Adipocyte (in vitro differentiated cells): Measurements from ENCODE around the gene AVPR2.

Experiments
- DNase-seq: peaks from one replicate; pipeline ENCODE4 v3.0.0-alpha.2; 2015; ENCODE audit warnings: low read depth
- H3K27me3 ChIP-seq: replicated peaks from 2 replicates; pipeline ENCODE4 v1.7.0; 2013; ENCODE audit warnings: mild to moderate bottlenecking, low read length, moderate library complexity; ENCODE audit not compliant: control insufficient read depth, insufficient read depth
- H3K36me3 ChIP-seq: 2 replicates; pipeline ENCODE4 v1.7.0; 2013; ENCODE audit warnings: low read length, mild to moderate bottlenecking, moderate library complexity; ENCODE audit not compliant: control insufficient read depth, insufficient read depth, severe bottlenecking
- H3K4me1 ChIP-seq: 2 replicates; pipeline ENCODE4 v1.7.0; 2013; ENCODE audit warnings: mild to moderate bottlenecking, low read length, moderate library complexity; ENCODE audit not compliant: control insufficient read depth, insufficient read depth
- H3K4me3 ChIP-seq: 2 replicates; pipeline ENCODE4 v1.7.0; 2013; ENCODE audit warnings: mild to moderate bottlenecking, low read length, moderate library complexity
- H3K9ac ChIP-seq: 2 replicates; pipeline ENCODE4 v1.7.0; 2013; ENCODE audit warnings: mild to moderate bottlenecking, low read length, moderate library complexity
- H3K9me3 ChIP-seq: 2 replicates; pipeline ENCODE4 v1.7.0; 2013; ENCODE audit warnings: mild to moderate bottlenecking, low read length, moderate library complexity; ENCODE audit not compliant: control insufficient read depth

AVPR2 gene

DNA sequence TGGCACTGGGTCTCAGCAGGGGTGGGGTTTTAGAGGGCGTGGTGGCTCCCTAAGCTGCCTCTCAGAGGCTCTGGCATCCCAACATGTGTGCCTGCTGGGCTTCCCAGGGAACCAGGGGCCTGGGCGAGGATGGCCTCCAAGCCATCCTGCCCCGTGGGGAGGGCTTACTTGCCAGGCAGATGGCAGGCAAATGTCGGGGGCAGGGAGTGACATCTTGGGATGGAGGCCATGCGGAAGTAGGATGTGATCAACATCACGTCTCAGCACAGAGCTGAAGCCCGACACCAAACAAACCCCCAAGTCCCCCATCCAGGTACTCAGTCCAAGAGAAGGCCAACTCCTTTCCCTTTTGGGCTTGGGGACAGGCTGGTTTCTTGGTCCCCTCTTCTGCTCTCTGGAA lies 23.2 kb upstream of the AVPR2 start:
- no peak overlapping the region for H3K9ac ChIP-seq
- no peaks in the 10 kb centered on the region for H3K4me1 ChIP-seq
- H3K27me3 ChIP-seq: peaks cover 77% of the 10 kb centered on the region
- H3K9me3 ChIP-seq: no peaks in the 10 kb centered on the region
- no peaks in the 10 kb centered on the region for H3K36me3 ChIP-seq
- DNase-seq: no peak
- H3K4me3 ChIP-seq: no peak overlapping the region

DNA sequence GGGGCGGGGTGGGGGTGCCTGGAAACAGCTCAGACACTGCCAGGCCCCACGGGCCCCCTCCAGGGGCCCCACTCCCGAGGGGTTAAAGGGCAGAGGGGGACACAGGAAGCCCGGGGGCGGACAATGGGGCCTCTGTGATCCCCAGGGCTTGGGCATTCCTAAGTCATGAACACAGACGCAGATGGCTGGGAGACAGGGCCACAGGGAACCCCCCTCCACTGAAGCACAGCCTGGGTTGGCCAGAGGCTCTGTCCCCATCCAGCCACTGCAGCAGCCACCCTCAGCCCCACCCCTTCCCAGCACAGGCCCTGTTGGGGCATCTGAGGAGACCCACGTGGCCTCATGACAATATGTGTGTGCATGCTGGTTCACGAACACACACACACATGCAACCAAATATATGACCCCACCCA lies 22.4 kb upstream of the AVPR2 start:
- peaks cover 82% of the 10 kb centered on the region for H3K27me3 ChIP-seq
- no peaks in the 10 kb centered on the region for H3K4me1 ChIP-seq
- no peak for DNase-seq
- no peaks in the 10 kb centered on the region for H3K9me3 ChIP-seq
- no peak overlapping the region for H3K4me3 ChIP-seq
- H3K9ac ChIP-seq: no peak overlapping the region
- no peaks in the 10 kb centered on the region for H3K36me3 ChIP-seq

DNA sequence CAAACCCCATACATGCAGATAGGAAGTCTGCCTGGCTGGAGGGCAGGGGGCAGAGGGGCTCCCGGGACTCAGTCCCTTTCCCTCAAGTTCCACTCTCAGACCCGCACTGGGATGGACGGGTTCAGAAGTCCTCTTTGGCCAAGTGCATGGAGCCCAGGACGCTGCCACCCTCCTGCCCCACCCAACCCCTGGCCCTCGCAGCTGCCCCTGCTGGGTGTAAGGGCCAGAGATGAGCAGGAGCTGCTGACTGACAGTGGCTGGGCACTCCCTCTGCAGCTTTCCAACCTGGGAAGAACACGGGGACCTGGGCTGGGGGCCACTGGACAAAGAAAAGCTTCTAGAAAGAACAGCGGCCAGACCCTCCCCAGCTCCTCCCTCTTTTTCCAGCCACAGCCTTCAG lies 21.9 kb upstream of the AVPR2 start:
- H3K27me3 ChIP-seq: peaks cover 84% of the 10 kb centered on the region
- H3K9ac ChIP-seq: no peak overlapping the region
- no peaks in the 10 kb centered on the region for H3K4me1 ChIP-seq
- no peaks in the 10 kb centered on the region for H3K9me3 ChIP-seq
- H3K36me3 ChIP-seq: no peaks in the 10 kb centered on the region
- DNase-seq: no peak
- H3K4me3 ChIP-seq: no peak overlapping the region

DNA sequence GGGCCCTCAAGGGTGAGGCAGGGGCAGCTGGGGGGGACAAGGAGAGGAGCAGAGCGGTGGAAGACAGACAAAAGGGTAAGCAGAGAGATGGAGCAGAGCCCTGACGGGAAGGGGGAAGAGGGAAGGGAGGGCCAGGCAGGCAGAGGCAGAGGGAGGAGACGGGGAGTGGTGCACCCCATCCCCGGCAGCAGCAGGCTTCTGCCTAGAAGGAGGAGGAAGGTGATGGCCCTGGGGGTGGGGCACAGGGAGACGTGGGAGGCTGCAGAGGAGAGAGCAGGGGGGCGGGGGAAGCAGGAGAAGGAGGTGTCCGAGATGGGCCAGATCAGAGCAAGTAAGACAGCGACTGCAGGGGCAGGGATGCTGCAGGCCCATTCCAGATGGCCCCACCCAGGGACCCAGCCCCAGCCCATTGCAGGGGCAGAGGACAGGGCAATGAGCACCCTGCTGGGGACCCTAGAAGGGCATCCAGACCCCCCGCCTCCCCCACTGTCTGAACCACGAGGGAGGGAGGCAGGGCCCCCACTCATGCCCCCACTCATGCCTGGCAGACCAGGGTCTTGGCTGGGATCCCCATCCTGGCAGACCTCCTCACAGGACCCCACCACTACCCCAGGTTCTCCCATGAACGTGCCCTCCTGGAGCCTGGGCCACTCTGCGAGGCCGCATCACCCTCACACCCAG lies 21.2 kb upstream of the AVPR2 start:
- H3K4me1 ChIP-seq: no peaks in the 10 kb centered on the region
- H3K36me3 ChIP-seq: no peaks in the 10 kb centered on the region
- no peak overlapping the region for H3K4me3 ChIP-seq

DNA sequence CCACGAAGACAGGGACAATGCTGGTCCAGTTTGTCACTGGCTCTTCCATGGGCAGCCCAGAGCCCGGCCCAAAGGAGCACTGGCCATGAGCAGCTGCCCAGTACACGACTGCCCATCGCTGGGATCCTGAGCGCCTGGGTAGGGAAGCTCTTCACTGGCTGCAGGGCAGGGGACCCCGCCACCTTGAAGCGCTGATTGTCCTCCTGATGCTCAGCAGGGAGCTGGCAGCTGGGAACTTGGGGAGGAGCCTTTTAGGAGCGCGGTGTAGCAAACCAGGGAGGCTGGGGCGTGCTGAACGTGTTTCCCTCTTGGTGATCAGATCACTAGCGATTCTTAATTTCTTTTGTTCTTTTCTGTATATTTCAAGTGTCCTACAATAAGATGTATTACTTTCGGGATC lies 20.3 kb upstream of the AVPR2 start:
- DNase-seq: no peak

More for the DNA sequence above, 21.2 kb upstream of the AVPR2 start:
- Histone ChIP-seq H3K9me3 (no peaks in the 10 kb centered on the region), H3K9ac (no peak overlapping the region), H3K27me3 (peaks cover 84% of the 10 kb centered on the region)
- no peak for DNase-seq

DNA sequence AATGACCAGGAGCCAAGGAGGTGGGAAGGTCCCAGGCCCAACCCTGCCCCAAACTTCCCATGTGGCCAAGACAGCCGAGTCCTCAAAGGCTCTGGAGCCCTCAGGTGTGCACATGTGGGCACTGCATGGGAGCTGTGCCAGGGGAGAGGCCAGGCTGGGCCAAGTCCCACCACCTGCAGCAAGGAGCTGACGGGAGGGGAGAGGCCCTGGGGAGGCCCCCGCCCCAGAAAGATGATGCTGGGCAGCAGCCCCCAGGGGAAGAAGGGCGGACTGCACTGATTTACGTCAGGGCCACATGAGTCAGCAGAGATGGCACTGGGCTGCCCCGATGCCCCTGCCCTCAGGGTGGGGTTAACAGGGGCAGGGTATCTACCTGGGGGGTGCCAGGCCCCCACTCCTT lies 19.9 kb upstream of the AVPR2 start:
- Histone ChIP-seq H3K36me3 (no peaks in the 10 kb centered on the region), H3K9me3 (peaks cover 4% of the 10 kb centered on the region), H3K4me3 (no peak overlapping the region), H3K27me3 (peaks cover 86% of the 10 kb centered on the region), H3K4me1 (no peaks in the 10 kb centered on the region), H3K9ac (no peak overlapping the region)
- no peak for DNase-seq

More for the DNA sequence above, 20.3 kb upstream of the AVPR2 start:
- no peak overlapping the region for H3K4me3 ChIP-seq
- no peaks in the 10 kb centered on the region for H3K36me3 ChIP-seq
- H3K9me3 ChIP-seq: peaks cover 2% of the 10 kb centered on the region
- H3K9ac ChIP-seq: no peak overlapping the region
- H3K4me1 ChIP-seq: no peaks in the 10 kb centered on the region
- H3K27me3 ChIP-seq: peaks cover 84% of the 10 kb centered on the region

DNA sequence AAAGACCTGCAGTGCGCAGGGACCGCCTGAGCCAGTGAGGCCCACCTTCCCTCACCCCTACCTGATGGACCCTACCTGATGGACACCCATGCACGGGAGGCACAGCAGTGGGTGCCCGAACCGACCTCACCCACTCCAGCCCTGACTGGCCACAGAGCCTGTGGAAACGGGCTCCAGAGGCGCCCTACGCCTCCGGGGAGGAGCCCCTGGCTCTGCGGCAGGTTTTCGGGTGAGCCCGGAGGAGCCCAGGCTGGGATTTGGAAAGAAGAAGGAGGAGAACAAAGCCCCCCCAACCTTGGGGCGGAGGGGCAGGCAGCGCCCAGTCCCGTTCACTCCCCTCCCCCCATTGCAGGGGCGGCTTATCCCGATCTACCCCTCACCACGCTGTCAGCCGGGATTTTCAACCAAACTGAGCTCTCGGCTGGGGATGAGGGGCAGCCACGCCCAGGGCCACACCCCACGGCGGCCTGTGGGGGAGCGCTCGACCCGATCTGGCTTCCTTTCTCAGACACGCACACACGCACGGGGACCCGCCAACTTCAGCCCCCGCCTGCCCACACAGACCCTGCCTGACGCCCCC lies 19.2 kb upstream of the AVPR2 start:
- Histone ChIP-seq H3K9ac (no peak overlapping the region), H3K9me3 (peaks cover 4% of the 10 kb centered on the region), H3K4me1 (no peaks in the 10 kb centered on the region), H3K4me3 (no peak overlapping the region), H3K27me3 (peaks cover 79% of the 10 kb centered on the region), H3K36me3 (no peaks in the 10 kb centered on the region)
- DNase-seq: no peak

DNA sequence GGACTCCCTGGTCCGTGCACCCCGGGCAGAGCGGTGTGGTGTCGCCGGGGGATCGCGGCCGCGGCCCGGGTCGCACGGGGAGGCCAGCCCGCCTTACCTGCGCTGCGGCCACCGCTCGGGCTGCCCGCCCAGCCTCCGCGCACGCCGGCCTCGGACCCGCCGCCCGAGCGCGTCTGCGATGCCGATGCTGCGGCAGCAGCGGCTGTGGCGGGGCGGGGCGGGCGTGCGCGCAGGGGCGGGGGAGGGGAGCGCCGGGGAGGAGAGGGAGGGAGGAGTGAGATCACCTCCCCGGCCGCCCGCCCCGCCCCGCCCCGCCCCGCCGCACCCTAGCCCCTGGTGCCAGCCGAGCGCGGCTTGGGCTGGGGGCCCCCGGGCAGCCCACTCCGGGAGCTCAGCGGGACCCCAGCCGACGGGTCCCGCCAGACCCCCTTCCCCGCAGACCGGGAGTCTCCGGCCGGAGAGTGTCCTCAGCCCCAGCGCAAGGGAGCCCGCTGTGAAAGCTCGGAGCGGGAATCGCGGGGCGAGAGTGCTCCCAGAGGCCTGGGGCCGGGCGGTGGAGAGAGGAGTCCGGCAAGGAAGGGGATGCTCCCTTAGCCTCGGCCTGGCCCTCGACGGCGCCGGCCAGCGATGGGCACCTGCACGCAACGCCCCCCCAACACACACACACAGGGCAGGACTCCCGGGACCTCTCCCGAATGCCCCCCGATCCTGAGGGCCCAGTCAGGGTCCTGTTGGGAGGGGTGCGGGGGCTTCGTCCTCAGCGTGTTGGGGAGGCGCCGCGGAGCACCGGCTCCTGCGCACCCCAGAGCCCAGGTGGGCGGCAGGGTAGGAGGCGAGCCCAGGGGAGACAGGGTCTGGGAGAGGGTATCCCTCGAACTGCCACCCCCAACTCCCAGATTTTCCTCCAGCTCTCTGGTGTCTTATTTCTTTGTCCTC lies 18.2 kb upstream of the AVPR2 start, which contains the start of gene L1CAM:
TSS of gene L1CAM (minus strand) at position 206 of the 936 bp plus-strand sequence. CDS start 10,337 bp downstream, outside the sequence.
- H3K9me3 ChIP-seq: peaks cover 4% of the 10 kb centered on the region
- H3K36me3 ChIP-seq: no peaks in the 10 kb centered on the region
- DNase-seq: no peak
- no peak within 1 kb of the TSS for H3K9ac ChIP-seq
- H3K4me3 ChIP-seq: no peak within 1 kb of the TSS
- H3K27me3 ChIP-seq: peaks cover 70% of the 10 kb centered on the region
- H3K4me1 ChIP-seq: no peaks in the 10 kb centered on the region

DNA sequence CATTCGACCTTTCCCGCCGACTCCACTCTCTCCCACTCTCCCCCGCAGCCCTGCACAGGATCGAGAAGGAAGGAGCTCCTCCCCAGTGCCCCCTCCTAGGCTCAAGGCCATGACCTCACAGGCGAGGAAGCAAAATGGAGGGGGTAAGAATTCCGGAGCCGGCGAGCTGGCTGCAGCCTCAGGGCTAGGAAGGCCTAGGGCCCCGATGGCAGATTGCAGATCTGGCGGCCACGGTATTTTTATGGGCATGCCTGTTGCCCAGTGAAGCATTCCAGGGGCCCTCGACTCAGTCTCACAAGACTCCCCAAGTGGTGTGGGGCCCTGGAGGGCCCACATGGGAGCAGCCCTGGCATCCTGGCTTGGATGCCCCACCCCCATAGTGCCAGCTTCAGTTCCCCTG lies 17.6 kb upstream of the AVPR2 start:
- no peak for DNase-seq
- Histone ChIP-seq H3K9me3 (peaks cover 4% of the 10 kb centered on the region), H3K36me3 (no peaks in the 10 kb centered on the region), H3K4me1 (no peaks in the 10 kb centered on the region), H3K27me3 (peaks cover 64% of the 10 kb centered on the region), H3K9ac (no peak overlapping the region), H3K4me3 (no peak overlapping the region)

DNA sequence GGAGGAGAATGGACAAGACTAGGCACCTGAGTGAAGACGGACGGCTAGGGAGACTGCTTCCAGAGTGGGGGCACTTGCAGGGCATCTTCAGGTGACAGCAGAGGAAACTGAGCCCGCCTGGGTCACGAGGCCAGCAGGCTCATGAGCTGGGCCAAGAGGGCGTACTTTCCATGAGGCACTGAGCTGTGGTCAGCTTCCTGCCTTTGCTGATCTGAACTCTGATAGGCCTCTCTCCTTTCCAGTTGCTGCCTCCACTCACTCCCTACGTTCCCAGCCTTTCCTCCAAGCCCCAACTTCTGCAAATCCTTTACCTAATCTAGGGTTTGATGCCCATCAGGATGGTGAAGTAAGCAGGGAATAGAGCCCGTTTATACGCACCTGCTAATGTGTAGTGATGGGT lies 17.1 kb upstream of the AVPR2 start:
- Histone ChIP-seq H3K9me3 (peaks cover 4% of the 10 kb centered on the region), H3K4me1 (no peaks in the 10 kb centered on the region), H3K36me3 (no peaks in the 10 kb centered on the region), H3K27me3 (peaks cover 67% of the 10 kb centered on the region), H3K9ac (no peak overlapping the region), H3K4me3 (no peak overlapping the region)
- DNase-seq: no peak

DNA sequence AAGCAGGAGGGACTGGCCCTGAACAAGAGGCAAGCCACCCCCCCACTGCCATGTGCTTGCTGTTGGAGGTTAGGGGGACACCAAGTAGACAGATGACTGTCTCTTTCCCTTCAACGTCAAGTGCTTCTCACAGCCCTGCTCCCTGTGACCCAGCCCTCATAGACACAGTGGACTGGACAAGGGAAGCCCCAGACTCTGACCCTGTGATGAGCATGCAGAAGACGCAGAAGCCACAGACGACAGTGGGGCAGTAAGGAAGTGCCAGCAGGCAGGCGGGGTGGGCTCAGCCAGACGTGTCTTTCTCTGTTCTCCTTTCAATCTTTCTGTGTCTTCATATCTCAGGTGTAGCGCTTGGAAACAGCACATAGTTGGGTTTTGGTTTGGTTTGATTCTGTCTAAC lies 16.1 kb upstream of the AVPR2 start:
- Histone ChIP-seq H3K36me3 (no peaks in the 10 kb centered on the region), H3K27me3 (peaks cover 67% of the 10 kb centered on the region), H3K4me1 (no peaks in the 10 kb centered on the region), H3K9ac (no peak overlapping the region), H3K9me3 (peaks cover 4% of the 10 kb centered on the region), H3K4me3 (no peak overlapping the region)
- no peak for DNase-seq
